Left renal cortex interstitium (tissue), 4 donors: ENCODE measurements around the gene MBNL2. TPM values are rescaled to one million over a fixed set of nuclear protein-coding genes. Genes with fewer than 3 reads are reported as not detected.

ENCODE experiments used
- DNase-seq, 4 donors: peaks; one replicate each; pipeline ENCODE4 v3.0.0-alpha.2; 2013; ENCODE audit warnings: low read depth in 4 of 4, low spot score in 2 of 4, missing footprints in 1 of 4
- polyA plus RNA-seq, 4 donors: library from polyadenylated mRNA; unstranded; fragments of 120-200 nt; gene quantifications; one replicate each; pipeline ENCODE4 v1.2.1, GENCODE V29; 2013; ENCODE audit not compliant: insufficient read length in 4 of 4

The MBNL2 gene
- polyA plus RNA-seq, 4 donors, result 59.5 to 68.6 (median 62.5) TPM

DNA sequence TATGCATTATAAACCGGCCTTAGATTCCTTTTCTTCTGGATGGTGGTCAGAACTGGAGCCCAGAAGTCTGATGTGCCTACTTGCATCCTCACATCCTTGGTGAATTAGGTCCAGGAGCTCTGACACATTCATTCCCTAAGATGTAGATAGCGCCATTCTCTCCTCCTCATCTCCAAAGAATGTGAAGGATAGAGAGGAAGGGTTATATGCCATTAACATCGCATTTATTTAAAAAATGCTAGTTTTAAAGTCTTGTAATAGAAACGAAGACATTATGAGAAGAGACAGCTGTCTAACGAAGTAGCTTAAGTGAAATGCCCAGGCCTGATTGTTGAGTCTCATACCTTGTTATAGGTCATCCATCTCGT lies 9.7 kb downstream of the MBNL2 start:
- no peak for DNase-seq

DNA sequence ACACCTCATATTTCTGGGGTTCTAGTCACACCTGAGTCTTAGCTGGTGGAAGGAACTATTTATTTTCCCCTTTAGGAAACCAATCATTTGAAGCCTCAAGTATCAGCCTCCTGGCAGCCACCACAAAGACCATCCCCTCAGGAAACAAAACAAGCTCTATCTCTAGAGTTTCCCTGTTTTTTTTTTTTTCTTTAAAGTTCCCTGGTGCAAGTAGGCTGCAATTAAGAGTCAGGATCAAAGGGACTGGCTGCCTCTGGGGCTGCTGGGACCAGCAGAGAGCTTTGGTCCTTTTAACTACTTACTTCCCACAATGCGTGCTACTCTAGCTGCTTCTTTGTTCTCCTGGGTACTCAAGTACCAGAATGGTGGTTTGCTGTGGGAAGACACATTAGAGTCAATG lies 11.4 kb downstream of the MBNL2 start:
- no peak for DNase-seq

DNA sequence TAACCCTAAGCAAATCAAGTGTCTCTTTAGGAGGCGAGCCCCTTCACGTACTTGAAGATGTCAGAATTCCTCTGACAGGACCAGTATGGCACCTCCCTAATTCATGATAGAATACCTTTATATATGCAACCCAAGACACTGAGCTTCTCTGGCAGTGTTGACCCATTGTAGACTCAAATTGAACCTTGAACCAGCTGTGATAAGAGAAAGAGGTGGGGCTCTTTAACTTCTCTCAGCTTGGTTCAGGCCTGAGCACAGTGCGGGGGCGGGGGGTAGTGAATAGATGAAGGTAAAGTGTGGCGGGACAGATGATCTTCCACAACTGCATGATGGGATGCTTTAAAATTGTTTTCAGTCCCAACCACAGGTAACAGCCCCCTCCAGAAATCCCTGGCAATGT lies 12.1 kb downstream of the MBNL2 start:
- no peak for DNase-seq

DNA sequence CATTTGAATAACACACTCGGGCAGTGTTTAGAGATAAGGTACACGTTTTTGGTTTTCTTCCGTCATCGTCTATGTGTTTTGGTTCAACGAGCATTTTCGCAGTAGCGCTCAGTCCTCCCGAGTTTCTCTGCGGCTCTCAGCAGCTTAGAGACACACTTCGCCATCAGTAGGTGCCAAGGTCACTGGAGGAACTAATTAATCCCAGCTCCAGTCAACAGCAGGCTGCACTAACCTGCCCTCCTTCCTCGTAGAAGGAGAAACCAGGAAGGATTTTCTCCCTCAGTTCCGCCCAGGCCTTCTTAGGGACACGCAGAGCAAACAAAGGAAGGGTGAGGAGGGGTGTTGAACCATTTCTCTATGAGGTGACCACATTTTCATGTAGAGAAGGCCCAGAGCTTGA lies 12.6 kb downstream of the MBNL2 start:
- DNase-seq, result no peak

DNA sequence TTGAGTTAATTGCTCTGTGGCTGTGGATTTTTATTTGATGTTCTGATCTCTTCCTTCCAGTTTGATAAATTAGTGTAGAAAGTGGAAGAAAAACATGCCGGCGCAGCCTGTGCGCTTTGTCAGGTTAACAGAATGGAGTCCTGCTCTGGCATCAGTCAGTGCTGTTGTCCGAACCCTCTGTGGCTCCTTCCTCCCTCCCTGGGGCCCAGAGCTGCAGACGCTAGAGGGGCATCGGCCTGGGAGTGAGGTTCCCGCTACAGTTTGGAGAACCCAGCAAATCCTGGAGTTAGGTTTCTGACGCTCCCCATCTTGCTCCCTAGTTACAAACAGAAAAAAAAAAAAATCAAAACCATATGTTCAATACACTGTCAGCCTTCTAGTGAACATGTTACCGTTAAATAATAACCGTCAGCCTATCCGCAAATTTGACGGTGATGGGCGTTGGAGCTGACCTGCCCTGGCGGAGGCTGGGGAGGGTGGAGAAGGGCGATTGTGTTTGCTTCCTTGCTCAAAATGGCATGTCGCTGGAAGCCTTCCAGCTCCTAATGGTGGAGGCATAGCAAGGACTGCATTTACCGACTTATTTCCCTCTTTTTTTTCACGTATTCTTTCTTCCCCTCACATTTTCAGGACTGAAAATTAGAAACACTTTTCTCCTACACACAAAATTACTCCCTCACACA lies 13.6 kb downstream of the MBNL2 start:
- DNase-seq, result no peak

DNA sequence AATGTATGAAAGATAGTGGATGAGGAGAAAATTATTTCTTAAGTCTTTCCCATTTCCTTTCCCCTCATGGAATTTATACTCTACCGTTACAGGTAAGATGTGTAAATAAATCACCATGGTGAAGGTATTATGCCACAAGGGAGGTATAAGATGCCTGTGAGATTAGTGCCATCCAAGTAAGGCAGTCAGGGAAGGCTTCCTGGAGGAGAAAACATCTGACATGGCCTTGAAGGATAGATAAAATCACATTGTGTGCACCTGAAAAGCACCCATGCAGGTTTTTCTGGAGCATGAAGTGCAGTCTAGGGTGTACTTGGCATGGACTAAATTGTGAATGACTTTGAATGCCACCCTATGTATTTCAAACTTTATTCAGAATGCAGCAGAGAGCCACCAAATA lies 15.3 kb downstream of the MBNL2 start:
- DNase-seq, result no peak

DNA sequence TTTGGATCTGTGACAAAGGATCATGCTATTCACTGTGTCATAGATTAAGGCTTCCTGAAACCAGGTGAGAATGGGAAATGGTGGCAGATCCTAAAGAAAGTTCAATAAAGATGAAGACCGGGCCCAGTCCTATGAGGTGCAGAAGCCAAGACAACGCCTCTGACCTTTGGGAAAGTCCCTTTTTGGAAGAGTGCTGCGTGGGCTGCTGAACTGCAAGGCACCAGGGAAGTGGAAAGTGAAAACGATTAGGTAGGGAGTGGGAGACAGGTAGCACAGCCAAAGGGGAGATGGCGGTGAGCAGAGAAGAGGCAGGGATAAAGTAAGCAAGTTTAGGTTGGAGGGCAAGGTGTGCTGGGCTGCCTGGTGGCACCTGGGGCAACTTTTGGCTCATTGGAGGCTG lies 16.3 kb downstream of the MBNL2 start:
- no peak for DNase-seq

DNA sequence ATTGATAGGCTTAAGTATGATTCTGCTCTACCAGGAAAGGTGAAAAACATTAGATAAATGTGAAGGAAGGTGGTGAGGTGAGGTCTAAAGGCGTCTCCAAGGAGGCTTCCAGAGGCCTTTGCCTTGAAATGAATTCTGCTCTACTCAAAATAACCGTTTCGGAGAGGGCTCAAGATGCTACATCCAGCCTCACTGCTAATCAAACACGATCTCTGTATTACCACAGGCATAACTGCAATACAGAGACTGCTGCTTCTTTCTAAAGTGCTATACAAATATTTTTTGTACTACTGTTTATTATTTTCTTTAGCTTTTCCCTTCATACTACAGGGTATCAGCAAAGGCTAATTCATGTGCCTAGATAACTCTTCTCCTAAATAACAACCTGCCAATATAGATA lies 16.8 kb downstream of the MBNL2 start:
- no peak for DNase-seq

DNA sequence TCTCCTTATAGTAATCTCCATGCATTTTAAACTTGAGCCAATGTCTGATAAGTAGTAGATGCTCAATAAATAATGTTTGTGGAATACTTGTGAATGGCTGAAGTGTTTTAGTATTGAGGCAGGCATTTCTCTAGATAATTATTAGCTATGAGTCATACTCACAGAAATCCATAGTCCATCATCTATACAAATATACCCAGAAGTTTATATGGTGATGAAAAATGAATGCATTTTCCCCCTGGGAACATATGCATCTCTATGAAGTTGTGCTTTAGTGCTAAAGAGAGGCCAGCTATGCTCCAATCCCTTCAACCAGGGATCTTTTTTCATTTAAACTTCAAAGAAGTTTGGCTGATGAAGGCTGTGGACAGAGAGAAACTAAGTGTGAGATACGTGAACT lies 17.2 kb downstream of the MBNL2 start:
- no peak for DNase-seq

DNA sequence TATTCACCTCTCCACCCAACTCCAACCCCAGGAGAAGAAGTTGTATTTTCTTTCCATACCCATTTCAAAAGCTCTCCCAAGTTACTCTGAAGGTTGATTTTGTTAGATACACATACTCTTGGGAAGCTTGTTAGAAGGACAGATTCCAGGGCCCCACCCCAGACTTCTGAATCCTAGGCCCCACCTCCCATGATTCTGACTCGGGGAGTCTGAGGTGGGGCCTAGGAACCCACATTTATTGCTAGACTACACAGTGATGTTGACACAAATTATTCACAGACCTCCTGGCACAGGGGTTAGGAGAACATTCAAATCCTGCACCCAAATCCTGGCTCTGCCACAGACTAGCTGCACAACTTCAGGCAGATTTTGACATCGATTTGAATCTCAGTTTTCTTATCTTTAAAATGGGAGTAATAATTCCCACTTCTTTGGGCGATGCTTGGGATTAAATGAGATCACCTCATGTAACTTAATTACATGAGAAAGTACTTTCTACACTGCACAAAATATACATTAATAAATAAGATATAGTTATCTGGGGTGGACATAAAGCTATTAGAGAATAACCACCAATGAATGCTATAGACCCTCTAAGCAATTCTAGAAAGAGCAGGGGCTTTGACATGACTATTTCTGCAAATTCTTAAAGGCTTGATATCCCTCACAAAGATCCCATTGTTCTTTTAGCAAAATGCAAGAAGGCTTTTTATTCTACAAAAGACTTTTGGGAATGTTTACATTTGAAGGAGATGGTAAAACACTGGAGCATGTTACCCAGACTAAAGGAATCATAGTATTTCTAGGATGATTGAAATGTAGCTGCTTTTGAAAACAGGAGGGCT lies 18.0 kb downstream of the MBNL2 start:
- no peak for DNase-seq

DNA sequence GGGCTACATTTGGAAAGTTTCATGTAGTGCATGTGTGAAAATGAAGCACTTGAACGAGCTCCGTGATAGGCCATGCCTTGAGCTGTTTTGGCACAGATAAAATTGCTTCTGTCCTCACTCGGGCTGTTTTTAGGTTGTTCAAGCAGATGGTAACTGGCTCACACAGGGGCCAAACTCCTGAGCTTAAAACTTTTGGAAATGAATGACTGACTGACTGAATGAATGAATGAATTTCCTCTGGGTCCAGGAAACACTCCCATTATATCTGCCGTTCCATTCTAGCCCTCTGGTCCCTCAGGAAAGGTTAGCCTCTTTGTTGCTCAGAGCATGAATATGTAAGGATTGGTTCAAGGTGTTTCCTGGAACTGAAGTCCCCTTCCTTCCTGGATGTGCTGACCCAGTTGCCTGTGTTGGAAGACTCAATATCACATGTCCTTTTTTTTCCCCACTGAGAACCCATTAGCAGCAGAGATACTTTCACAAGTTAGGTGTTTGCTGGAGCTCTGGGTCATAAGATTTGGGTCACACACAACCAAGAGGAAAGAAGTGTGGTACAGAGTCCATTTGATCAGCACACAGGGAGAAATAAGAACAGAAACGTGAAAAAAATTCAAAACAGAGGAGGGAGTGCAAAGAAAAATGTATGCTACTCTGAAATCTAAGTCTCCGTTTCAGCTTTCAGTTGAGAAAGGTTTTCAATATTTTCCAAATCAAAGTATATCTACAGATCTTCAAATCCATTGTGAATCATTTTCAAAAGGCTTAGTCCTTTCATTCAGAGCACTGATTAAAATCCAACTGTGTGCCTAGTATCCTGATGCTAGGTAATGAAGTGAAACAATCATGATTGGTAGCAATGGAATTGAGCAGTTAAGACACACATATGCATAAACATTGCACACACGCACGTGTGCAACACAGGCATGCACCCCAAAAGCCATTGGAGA lies 18.9 kb downstream of the MBNL2 start:
- DNase-seq, result no peak

DNA sequence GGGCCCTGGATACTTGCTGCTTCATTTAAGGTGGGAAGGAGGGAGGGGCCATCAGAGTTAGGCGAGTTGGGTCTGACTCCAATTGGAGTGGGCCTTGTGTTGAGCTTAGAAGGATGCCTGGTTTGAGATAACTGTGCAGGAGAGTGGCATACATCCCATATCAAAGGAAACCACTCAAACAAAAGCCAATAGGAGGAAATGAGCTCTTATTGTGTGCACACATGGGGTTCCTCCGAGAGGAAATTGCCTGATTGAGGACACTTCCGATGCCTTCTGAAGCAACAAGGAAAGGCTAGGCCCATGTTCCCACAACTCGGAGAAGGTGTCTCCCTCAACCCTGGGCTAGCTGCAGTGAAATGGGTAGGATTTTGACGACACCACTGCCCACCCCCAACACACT lies 19.6 kb downstream of the MBNL2 start:
- DNase-seq, result no peak

DNA sequence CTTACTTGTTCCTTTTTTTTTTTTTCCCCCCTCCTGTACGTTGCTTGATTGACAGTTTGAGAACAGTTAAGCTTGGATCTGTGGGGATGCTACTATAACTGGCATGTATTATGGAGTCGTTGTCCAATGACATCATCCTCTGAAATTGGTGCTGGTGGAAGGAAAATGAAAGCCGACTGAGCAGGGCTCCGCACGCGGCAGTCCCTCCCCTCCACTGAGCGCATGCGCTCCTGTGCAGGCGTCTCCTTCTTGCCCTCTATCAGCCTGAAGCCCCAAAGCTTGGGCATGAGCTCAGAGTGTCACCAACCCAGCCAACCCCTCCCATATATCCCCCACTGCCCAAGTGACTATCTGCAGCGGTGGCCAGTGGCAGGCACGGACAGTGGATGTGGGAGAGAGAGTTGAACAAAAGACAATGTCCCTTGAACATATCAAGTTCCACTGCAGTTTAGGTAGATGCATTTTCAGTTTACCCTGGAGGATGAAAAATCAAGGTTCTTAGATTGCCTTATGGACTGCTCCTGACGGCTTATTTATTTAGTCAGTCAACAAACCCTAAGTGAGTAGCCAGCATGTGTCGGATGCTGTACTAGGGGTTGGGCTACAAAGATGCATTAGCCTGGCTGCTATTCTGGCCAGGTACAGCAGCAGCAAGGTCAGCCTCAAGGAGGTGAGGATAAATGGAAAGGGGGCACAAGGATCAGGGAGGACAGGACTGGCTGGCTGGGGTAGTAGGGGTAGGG lies 20.8 kb downstream of the MBNL2 start:
- no peak for DNase-seq

DNA sequence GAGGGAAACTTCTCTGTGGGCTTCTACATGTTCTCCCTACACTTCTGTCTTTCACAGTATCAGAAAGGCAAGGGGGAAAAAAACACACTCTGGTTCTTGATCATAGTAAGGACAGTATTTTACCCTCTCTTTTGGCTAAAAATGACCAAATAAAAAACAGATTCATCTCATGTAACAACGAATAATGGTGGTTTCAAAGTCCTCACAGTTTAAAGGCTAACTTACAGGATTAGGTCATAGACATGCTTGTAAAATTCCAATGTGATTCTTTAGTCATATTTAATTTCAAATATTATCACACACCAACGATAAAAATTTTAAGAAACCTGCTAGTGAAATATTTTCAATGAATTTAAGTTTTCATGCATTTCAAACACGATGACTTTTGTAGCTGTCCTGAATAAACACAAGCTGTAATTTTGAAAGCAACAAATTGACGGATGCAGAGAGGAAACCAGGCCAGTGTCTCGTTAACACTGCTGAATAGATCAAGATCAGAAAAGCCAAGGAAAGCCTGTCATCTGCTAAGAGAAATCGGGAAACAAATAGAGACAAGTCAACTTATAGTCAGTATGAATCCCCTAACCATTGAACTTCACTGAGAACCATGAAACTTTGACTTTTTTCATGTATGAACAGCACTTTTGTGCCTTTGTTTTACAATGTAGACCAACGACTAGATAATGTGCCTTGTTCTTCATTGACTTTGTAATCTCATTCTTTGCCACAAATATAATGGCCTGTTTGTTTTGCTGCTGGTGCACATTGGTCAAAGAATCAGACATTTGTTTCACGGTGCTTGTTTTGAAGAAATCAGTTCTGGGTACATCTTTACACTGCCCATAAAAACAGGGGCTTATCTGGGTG lies 22.0 kb downstream of the MBNL2 start:
- no peak for DNase-seq

DNA sequence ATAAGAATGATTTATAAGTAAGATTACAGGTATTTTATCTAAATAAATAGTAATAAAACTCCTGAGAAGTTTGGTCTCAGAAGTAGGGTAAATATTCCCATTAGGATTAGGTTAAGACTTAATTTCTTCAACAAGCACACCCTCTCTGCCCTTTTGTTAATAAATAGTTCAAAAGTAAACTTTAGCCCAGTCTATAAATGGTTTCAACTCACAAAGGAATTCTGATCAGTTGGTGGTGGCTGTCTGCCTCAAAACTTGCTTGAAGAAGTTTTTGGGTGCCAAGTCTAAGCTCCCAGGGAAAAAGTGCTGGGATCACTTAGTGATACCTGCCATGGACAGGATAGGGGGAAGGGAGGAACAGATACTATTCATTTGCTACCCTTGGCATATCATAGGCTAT lies 22.9 kb downstream of the MBNL2 start:
- DNase-seq, result no peak

DNA sequence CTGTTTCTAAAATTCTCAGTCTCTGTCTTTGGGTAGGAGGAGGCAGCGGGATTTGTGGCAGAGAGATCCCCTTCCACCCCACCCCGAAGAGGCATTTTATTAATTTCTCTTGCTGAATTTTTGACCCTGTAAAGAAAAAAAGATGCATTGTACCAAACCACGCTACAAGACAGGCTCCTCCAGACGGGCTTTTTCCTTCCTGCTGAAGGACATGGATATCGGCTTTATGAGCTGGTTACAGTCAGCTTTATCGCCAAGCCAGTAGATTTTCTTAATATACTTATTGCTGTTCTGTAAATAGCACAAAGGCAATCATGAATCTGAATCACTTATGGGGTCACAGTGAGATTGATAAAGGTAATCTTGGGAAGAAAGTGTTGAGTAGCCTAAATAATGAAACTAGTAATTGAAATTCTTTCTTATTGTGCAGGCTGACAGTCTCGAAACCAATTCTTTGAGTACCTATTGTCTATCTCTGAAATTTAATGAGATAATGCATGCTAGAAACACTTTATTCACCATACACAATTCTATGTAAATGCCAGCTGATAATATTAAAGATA lies 24.5 kb downstream of the MBNL2 start:
- no peak for DNase-seq

DNA sequence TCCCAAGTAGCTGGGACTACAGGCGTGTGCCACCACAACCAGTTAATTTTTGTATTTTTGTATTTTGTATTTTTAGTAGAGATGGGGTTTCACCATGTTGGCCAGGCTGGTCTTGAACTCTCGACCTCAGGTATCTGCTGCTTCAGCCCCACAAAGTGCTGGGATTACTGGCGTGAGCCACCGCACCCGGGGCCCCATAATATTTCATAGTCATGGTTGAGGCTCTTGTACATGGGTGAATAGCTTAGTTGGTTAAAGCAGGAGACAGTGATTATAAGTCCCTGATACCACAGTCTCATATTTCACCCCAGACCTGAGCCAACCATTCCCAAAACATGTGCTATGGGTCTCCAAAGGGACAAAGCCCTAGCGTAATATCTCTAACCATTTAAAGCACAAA lies 26.1 kb downstream of the MBNL2 start:
- no peak for DNase-seq

DNA sequence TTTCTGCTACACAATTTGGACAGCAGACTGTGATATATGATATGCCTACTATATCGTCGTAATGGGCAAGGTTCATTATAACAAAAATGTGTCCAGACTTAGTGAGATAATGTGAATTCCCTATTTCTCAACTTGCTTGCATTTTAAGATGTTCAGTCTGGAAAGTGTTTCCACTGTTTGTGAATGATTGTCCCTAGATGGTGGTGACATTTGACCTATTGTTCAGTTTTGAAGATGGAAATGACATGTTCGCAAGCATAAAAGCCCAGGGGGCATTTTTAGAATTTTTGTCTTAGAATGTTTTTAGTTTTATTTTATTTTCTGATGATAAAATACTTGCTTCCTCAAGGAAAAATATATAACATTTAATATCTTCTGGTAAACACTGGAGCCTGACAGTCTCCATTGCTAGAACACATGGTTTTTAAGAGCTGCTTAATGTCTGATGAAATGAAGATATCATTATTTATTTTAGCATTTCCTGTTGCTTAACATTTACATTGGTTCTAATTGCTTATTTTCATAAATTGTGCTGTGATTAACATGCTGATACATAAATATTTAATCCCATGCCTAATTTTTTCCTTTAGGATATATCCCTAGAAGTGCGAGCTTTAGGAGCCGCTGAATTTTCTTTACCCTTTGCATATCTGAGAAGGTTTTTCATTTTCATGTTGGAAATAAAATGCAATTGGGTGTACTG lies 27.1 kb downstream of the MBNL2 start:
- no peak for DNase-seq
